Colonic mucosa (tissue), 4 donors: Measurements from ENCODE around the gene CADM1. TPM values are rescaled to one million over a fixed set of nuclear protein-coding genes. Genes with fewer than 3 reads are reported as not detected.

Experiments
- DNase-seq: peaks from one replicate; pipeline ENCODE4 v3.0.0-alpha.2; 2020
- H3K27ac ChIP-seq: fragments of 200-600 bp; one replicate; pipeline ENCODE4 v1.8.0; 2021
- H3K27me3 ChIP-seq: fragments of 200-600 bp; one replicate; pipeline ENCODE4 v1.8.0; 2021
- H3K36me3 ChIP-seq: fragments of 200-600 bp; one replicate; pipeline ENCODE4 v1.8.0; 2021
- H3K4me1 ChIP-seq: fragments of 200-600 bp; one replicate; pipeline ENCODE4 v1.8.0; 2021; ENCODE audit warnings: mild to moderate bottlenecking
- H3K4me3 ChIP-seq: fragments of 200-600 bp; one replicate; pipeline ENCODE4 v1.8.0; 2021
- H3K9ac ChIP-seq, 2 donors: one replicate each; pipeline ENCODE4 v1.7.0; 2013; ENCODE audit warnings: control low read depth in 2 of 2, low read depth in 2 of 2, low read length in 2 of 2
- H3K9me3 ChIP-seq: fragments of 200-600 bp; one replicate; pipeline ENCODE4 v1.8.0; 2021
- CTCF ChIP-seq: fragments of 200-600 bp; IDR thresholded peaks from one replicate; pipeline ENCODE4 v1.8.0; 2022; ENCODE audit warnings: antibody characterized with exemption, mild to moderate bottlenecking
- intact Hi-C: fragments of 100-400 bp; cut with DNase I; formaldehyde crosslinking; loops from one replicate; pipeline ENCODE4 v1.14.1; 2022
- total RNA-seq, 2 donors: library from RNA; stranded (reverse); fragmentation: NEBNext Ultra II Directional in 1 of 2; extraction: Animal tissue kit (Norgen Biotek cat#: 25700) in 1 of 2; gene quantifications; one replicate each; pipeline ENCODE4 v1.2.1, GENCODE V29; 2021
- donor health status: healthy.
- donor health status: DM: no; HTN: no; CAD: no.
- donor health status: DM: no; HTN: no; CAD: no.

Gene CADM1
- total RNA-seq, 2 donors from 2014 or later, result 5.2 to 6.4 TPM

- Histone ChIP-seq H3K27me3 (no peaks in the 10 kb centered on the region), H3K36me3 (no peaks in the 10 kb centered on the region), H3K9me3 (no peaks in the 10 kb centered on the region), H3K9ac (no peak overlapping the region), H3K4me3 (no peak overlapping the region), H3K27ac (no peak overlapping the region), H3K4me1 (no peaks in the 10 kb centered on the region)
- intact Hi-C loops, result no loop called here
- no peak for DNase-seq
- TF ChIP-seq CTCF, result no peak
These were observed 309.5 kb downstream of the CADM1 start for GRCh38 chr11:115194802-115195110.

GRCh38 chr11:115193914-115194801 lies 310.1 kb downstream of the CADM1 start:
- Histone ChIP-seq H3K9me3 (no peaks in the 10 kb centered on the region), H3K27ac (no peak overlapping the region), H3K36me3 (no peaks in the 10 kb centered on the region), H3K27me3 (no peaks in the 10 kb centered on the region), H3K4me1 (no peaks in the 10 kb centered on the region), H3K9ac (no peak overlapping the region), H3K4me3 (no peak overlapping the region)
- TF ChIP-seq CTCF, result no peak
- intact Hi-C loops, result no loop called here
- no peak for DNase-seq

- no peaks in the 10 kb centered on the region for H3K9me3 ChIP-seq
- H3K36me3 ChIP-seq, result no peaks in the 10 kb centered on the region
- intact Hi-C loops, result no loop called here
- no peak overlapping the region for H3K9ac ChIP-seq
- no peak for TF ChIP-seq CTCF
- no peak overlapping the region for H3K4me3 ChIP-seq
- DNase-seq, result no peak
- H3K27me3 ChIP-seq, result no peaks in the 10 kb centered on the region
- H3K27ac ChIP-seq, result no peak overlapping the region
- no peaks in the 10 kb centered on the region for H3K4me1 ChIP-seq
These were observed 312.5 kb downstream of the CADM1 start for GRCh38 chr11:115191761-115192160.

- Histone ChIP-seq H3K9me3 (no peaks in the 10 kb centered on the region), H3K9ac (no peak overlapping the region), H3K27ac (no peak overlapping the region), H3K4me1 (no peaks in the 10 kb centered on the region), H3K36me3 (no peaks in the 10 kb centered on the region), H3K27me3 (no peaks in the 10 kb centered on the region), H3K4me3 (no peak overlapping the region)
- DNase-seq, result no peak
- no peak for TF ChIP-seq CTCF
- intact Hi-C loops, result no loop called here
These were observed 314.0 kb downstream of the CADM1 start for GRCh38 chr11:115190196-115190595.

- Histone ChIP-seq H3K9me3 (no peaks in the 10 kb centered on the region), H3K27me3 (no peaks in the 10 kb centered on the region), H3K9ac (no peak overlapping the region), H3K36me3 (no peaks in the 10 kb centered on the region), H3K4me1 (no peaks in the 10 kb centered on the region), H3K27ac (no peak overlapping the region), H3K4me3 (no peak overlapping the region)
- no peak for TF ChIP-seq CTCF
- intact Hi-C loops, result no loop called here
- no peak for DNase-seq
These were observed 315.3 kb downstream of the CADM1 start for GRCh38 chr11:115188898-115189278.
